OCI-LY7 (cell line): ENCODE data around the gene ANO4. TPM values are rescaled to one million over a fixed set of nuclear protein-coding genes. Genes with fewer than 3 reads are reported as not detected.

ENCODE experiments used
- BruUV-seq: library from RNA; stranded (reverse); fragments of 400-500 nt; replicated peaks from 2 replicates; lab custom pipeline; 2021; lab: Mats Ljungman, UMichigan
- CTCF ChIA-PET: fragments of 300-600 bp; sonication (Branson Sonifier 250); formaldehyde crosslinking; loops from one replicate; lab custom pipeline; 2022; ENCODE audit warnings: antibody characterized with exemption; ENCODE audit not compliant: unreplicated experiment; lab: Charles Lee
- POLR2A ChIA-PET: fragments of 300-600 bp; sonication (Branson Sonifier 250); formaldehyde crosslinking; loops from one replicate; lab custom pipeline; 2022; ENCODE audit warnings: antibody characterized with exemption; lab: Charles Lee
- DNase-seq: peaks from one replicate; pipeline ENCODE4 v3.0.0-alpha.2; 2015; ENCODE audit warnings: low spot score
- H2AFZ ChIP-seq: fragments of 200-600 bp; sonication (generic), shearing (Covaris generic); 2 replicates; pipeline ENCODE4 v1.6.1; 2014; ENCODE audit warnings: mild to moderate bottlenecking, antibody characterized with exemption, low read length, moderate library complexity
- H3K27ac ChIP-seq: fragments of 200-600 bp; sonication (generic); 2 replicates; pipeline ENCODE4 v1.5.1; 2014; ENCODE audit warnings: mixed run types, low read depth, mild to moderate bottlenecking, moderate library complexity, low read length, inconsistent platforms; ENCODE audit not compliant: poor library complexity, severe bottlenecking
- H3K36me3 ChIP-seq: fragments of 200-600 bp; sonication (generic); 2 replicates; pipeline ENCODE4 v1.6.1; 2014; ENCODE audit warnings: mild to moderate bottlenecking, antibody characterized with exemption, low read length, moderate library complexity, mixed read lengths; ENCODE audit not compliant: insufficient read depth
- H3K4me1 ChIP-seq: fragments of 200-600 bp; sonication (generic); 2 replicates; pipeline ENCODE4 v1.5.1; 2014; ENCODE audit warnings: mild to moderate bottlenecking, low read length; ENCODE audit not compliant: insufficient read depth, poor library complexity, severe bottlenecking
- H3K4me2 ChIP-seq: fragments of 200-600 bp; sonication (generic); 2 replicates; pipeline ENCODE4 v1.6.1; 2014; ENCODE audit warnings: mild to moderate bottlenecking, low read length
- H3K4me3 ChIP-seq: fragments of 200-600 bp; sonication (generic); 2 replicates; pipeline ENCODE4 v1.5.1; 2014; ENCODE audit warnings: mild to moderate bottlenecking, low read depth, low read length; ENCODE audit not compliant: poor library complexity, severe bottlenecking
- H3K79me2 ChIP-seq: fragments of 200-600 bp; sonication (generic); 2 replicates; pipeline ENCODE4 v1.6.1; 2016; ENCODE audit warnings: low read depth, mild to moderate bottlenecking, low read length, moderate library complexity, mixed read lengths; ENCODE audit not compliant: insufficient read depth
- H3K9me2 ChIP-seq: fragments of 200-600 bp; sonication (generic); 2 replicates; pipeline ENCODE4 v1.6.1; 2016; ENCODE audit warnings: mild to moderate bottlenecking, low read length, mixed read lengths; ENCODE audit not compliant: insufficient read depth
- H3K9me3 ChIP-seq: fragments of 200-600 bp; sonication (generic); 2 replicates; pipeline ENCODE4 v1.6.1; 2014; ENCODE audit warnings: mild to moderate bottlenecking, mixed run types, low read length, mixed read lengths
- H4K20me1 ChIP-seq: fragments of 200-600 bp; sonication (generic); 2 replicates; pipeline ENCODE4 v1.6.1; 2014; ENCODE audit warnings: mild to moderate bottlenecking, antibody characterized with exemption, low read length, moderate library complexity, mixed read lengths; ENCODE audit not compliant: insufficient read depth
- CTCF ChIP-seq: fragments of 200-600 bp; sonication (generic); conservative IDR thresholded peaks from 2 replicates; pipeline ENCODE4 v1.5.1; 2014; ENCODE audit warnings: mild to moderate bottlenecking, antibody characterized with exemption, low read length, moderate library complexity, mixed read lengths
- EZH2phosphoT487 ChIP-seq: fragments of 200-600 bp; sonication (generic); IDR thresholded peaks from 2 replicates; pipeline ENCODE4 v1.6.1; 2018; ENCODE audit warnings: low read depth, borderline replicate concordance, mild to moderate bottlenecking, mixed run types, antibody characterized with exemption, low read length, moderate library complexity, mixed read lengths
- intact Hi-C: fragments of 100-400 bp; cut with micrococcal nuclease; formaldehyde crosslinking; loops from one replicate; pipeline ENCODE4 v1.10.0; 2022; ENCODE audit not compliant: unreplicated experiment
- total RNA-seq, 2 experiments: library from RNA; depleted of rRNA in 1 of 2; stranded (reverse); fragments of >200 nt in 1 of 2; shearing (Covaris generic) in 1 of 2; gene quantifications; 2 replicates each; pipeline ENCODE4 v1.2.3, GENCODE V29; 2014 to 2022

The ANO4 gene
- total RNA-seq, 2 experiments from 2014 or later: not detected

GRCh38 chr12:100920493-100920892 lies 125.9 kb downstream of the ANO4 start:
- DNase-seq: no peak
- TF ChIP-seq EZH2phosphoT487: no peak
- TF ChIP-seq CTCF: no peak
- no TSS peak for BruUV-seq
- Histone ChIP-seq H3K9me3 (no peaks in the 10 kb centered on the region), H3K4me3 (no peak overlapping the region), H3K9me2 (no peaks in the 10 kb centered on the region), H3K36me3 (no peaks in the 10 kb centered on the region), H2AFZ (no peak overlapping the region), H3K4me1 (no peaks in the 10 kb centered on the region), H4K20me1 (no peaks in the 10 kb centered on the region), H3K79me2 (no peaks in the 10 kb centered on the region), H3K4me2 (no peak overlapping the region), H3K27ac (no peak overlapping the region)
- ChIA-PET CTCF (no interaction called here), POLR2A (interaction anchor here (0.6 kb wide), 1 partner anchor 172 kb away, joined by 3 read pairs; no protein-coding TSS in a partner anchor)
- intact Hi-C loops: no loop called here

GRCh38 chr12:100926669-100927248 lies 132.2 kb downstream of the ANO4 start:
- Histone ChIP-seq H3K9me2 (no peaks in the 10 kb centered on the region), H2AFZ (no peak overlapping the region), H4K20me1 (no peaks in the 10 kb centered on the region), H3K4me2 (no peak overlapping the region), H3K4me1 (no peaks in the 10 kb centered on the region), H3K9me3 (no peaks in the 10 kb centered on the region), H3K36me3 (no peaks in the 10 kb centered on the region), H3K79me2 (no peaks in the 10 kb centered on the region), H3K4me3 (no peak overlapping the region), H3K27ac (no peak overlapping the region)
- no peak for DNase-seq
- intact Hi-C loops: no loop called here
- ChIA-PET POLR2A (no interaction called here), CTCF (no interaction called here)
- BruUV-seq: no TSS peak
- no peak for TF ChIP-seq EZH2phosphoT487
- 0 out of 2 replicates have a peak, but pooled peaks have one; percentile 26 for TF ChIP-seq CTCF

GRCh38 chr12:100927826-100928225 lies 133.2 kb downstream of the ANO4 start:
- H4K20me1 ChIP-seq: no peaks in the 10 kb centered on the region
- no peak overlapping the region for H3K4me2 ChIP-seq
- no peak overlapping the region for H3K27ac ChIP-seq
- H3K36me3 ChIP-seq: no peaks in the 10 kb centered on the region
- no peaks in the 10 kb centered on the region for H3K79me2 ChIP-seq
- H3K9me3 ChIP-seq: no peaks in the 10 kb centered on the region
- DNase-seq: no peak
- no peaks in the 10 kb centered on the region for H3K9me2 ChIP-seq
- H3K4me3 ChIP-seq: no peak overlapping the region
- no TSS peak for BruUV-seq
- POLR2A ChIA-PET: no interaction called here
- H2AFZ ChIP-seq: no peak overlapping the region
- H3K4me1 ChIP-seq: no peaks in the 10 kb centered on the region
- intact Hi-C loops: no loop called here
- CTCF ChIA-PET: no interaction called here
- TF ChIP-seq EZH2phosphoT487 (no peak), CTCF (no peak)
